ENCODE data around the gene GAS6.

DNA sequence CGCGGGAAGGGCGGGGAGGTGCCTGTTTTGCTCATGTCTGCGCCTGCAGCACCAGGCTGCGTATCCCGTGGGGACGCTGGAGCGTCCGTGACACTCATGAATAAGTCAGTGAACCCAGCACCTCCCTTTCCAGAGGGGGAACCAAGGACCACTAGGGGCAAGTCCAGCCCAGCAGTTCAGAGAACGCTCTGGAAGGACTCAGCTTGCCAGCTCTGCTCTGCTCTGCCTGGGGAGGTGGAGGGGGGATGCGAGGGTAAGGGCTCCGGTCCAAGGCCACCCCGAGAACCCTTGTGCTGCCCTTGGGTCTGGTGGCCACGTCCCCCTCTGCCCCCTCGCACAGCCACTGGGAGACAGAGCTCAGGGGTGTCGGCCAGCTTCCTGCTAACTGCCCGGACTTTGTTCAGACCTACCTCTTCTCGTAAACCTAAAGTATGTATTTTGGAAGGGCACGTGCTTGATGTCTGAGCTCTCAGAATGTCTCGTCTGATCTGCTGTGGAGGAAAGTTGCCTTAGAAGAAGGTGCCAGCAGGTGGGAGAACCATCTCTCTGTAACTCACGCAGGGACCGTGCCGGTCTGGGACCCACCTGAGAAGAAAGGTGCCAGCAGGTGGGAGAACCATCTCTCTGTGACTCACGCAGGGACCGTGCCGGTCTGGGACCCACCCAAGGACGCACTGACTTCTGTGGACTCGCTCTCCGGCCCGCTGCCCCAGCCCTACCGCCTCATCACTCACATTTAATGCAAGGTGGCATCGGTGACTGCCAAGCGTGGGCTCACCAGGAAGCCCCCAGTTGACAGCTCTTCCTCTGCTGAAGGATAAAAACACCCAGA lies 70.8 kb downstream of the GAS6 start:
- TF ChIP-seq CTCF (IDR thresholded peaks at IDR 0.05), result no peak
- TF ChIP-seq POLR2A (IDR thresholded peaks at IDR 0.05), result no peak
